GM12892 (cell line): ENCODE data around the gene S100G.
A peak's percentile ranks its signal among the peaks of the same experiment; 100 is the strongest.

Experiments used
- DNase-seq: peaks from one replicate; pipeline ENCODE4 v3.0.0; 2011; ENCODE audit not compliant: insufficient read length
- FAIRE-seq: peaks from 2 replicates; lab custom pipeline; 2011; peaks lifted over from hg19 to GRCh38; lab: Jason Lieb, UNC
- POLR2A ChIP-seq: IDR thresholded peaks from 2 replicates; pipeline ENCODE4 v1.6.1; 2011; ENCODE audit warnings: low read depth, low read length, control low read depth
- POLR2AphosphoS5 ChIP-seq: IDR thresholded peaks from 2 replicates; pipeline ENCODE4 v1.6.1; 2011; ENCODE audit warnings: low read depth, low read length, control low read depth
- TAF1 ChIP-seq: IDR thresholded peaks from 2 replicates; pipeline ENCODE4 v1.6.1; 2011; ENCODE audit warnings: low read depth, mild to moderate bottlenecking, control low read depth, low read length, borderline replicate concordance

The S100G gene

GRCh38 chrX:16654093-16654492 is 4.1 kb downstream of the S100G start:
- no peak for TF ChIP-seq POLR2AphosphoS5
- TF ChIP-seq TAF1 = no peak
- no peak for TF ChIP-seq POLR2A
- no peak for DNase-seq
- FAIRE-seq = no peak

DNA sequence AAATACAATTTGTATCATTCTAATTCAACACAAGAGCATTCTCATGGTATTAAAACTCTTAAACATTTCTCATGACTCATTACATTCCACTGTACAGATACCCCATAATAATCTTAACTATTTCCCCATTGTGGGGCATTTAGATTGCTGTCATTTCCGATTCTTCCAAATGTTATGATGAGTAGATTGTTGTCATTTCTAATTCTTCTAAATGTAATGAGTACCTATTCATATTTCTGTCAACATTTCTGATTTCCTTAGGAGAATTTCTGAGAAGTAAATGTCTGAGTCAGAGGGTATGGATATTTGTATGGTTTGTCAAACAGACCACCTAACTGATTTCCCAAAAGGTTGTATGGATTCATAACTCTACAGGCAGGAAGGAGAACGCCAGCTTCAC is 8.3 kb downstream of the S100G start:
- TF ChIP-seq TAF1 (no peak), POLR2AphosphoS5 (no peak), POLR2A (no peak)
- no peak for FAIRE-seq
- no peak for DNase-seq

- FAIRE-seq (no peak), DNase-seq (no peak)
- no peak for TF ChIP-seq POLR2A
- TF ChIP-seq POLR2AphosphoS5 = no peak
- TF ChIP-seq TAF1 = no peak
These were observed 9.4 kb downstream of the S100G start for GRCh38 chrX:16659321-16659720.

DNA sequence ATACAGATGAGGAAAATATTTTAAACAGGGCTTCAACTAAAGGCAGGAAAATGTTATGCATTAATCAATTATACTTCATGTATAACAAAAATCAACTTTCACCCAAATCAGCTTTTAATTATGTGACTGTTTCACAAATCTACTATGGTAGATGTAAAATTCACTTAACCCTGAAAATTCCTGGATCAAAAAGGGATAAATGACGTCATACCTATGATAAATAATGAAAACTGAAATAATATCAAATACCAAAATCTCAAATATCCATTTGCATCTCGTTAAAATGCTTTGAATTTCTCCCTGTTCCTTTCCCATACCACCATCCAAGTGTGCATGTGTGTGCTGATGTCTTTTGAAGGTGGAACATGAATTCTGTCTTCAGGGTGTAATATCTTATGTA is 11.5 kb downstream of the S100G start:
- DNase-seq (no peak), FAIRE-seq (peak; percentile 50)
- TF ChIP-seq POLR2A = no peak
- TF ChIP-seq TAF1 = no peak
- no peak for TF ChIP-seq POLR2AphosphoS5

- FAIRE-seq (no peak), DNase-seq (no peak)
- TF ChIP-seq POLR2A (no peak), POLR2AphosphoS5 (no peak), TAF1 (no peak)
These were observed 12.4 kb downstream of the S100G start for GRCh38 chrX:16662402-16662801.

DNA sequence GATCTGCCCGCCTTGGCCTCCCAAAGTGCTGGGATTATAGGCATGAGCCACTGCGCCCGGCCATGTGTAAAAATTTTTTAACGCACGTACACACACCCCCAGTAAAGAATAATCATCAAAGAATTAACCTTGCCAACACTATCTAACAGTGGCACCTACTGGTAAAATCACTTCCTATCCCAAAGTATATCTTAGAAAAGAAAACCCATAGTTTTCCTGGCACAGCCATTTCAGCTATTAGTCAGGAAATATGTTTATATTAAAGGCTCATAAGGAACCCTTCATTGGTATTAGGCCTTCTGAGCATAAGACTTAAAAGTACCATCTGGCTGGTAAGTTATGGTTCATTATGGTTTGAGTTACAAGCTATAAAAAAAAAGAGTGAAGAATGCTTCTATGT is 14.1 kb downstream of the S100G start:
- FAIRE-seq (no peak), DNase-seq (no peak)
- TF ChIP-seq POLR2AphosphoS5 (no peak), POLR2A (no peak), TAF1 (no peak)

DNA sequence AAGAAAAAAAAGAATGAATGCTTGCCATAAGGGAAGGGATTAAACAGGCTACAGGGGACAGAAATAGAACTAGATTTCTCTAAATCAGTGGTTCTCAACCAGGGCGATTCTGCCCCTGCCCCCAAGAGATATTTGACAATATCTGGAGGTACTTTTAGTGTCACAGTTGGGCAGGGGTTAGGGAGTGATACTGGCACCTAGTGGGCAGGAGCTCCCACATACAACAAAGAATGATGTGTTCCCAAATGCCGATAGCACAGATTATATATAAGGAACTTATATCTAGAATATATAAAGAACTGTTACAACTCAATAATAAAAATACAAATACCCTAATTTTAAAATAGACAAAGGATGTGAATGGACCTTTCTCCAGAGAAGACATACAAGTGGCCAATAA is 14.7 kb downstream of the S100G start:
- FAIRE-seq = no peak
- TF ChIP-seq POLR2A (no peak), POLR2AphosphoS5 (no peak)
- DNase-seq = no peak

DNA sequence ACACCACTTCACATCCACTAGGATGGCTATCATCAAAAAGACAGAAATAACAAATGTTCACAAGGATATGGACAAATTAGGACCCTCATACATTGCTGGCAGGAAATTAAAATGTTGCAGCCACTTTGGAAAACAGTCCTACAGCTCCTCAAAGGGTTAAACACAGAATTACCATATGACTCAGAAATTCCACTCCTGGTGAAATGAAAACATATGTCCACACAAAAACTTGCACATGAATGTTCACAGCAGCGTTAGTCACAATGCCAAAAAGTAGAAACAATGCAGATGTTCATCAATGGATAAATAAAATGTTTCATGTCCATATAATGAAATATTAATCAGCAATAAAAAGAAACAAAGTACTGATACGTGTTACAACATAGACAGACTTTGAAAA is 15.1 kb downstream of the S100G start:
- TF ChIP-seq TAF1 = no peak
- no peak for TF ChIP-seq POLR2AphosphoS5
- TF ChIP-seq POLR2A = no peak
- DNase-seq (no peak), FAIRE-seq (no peak)

DNA sequence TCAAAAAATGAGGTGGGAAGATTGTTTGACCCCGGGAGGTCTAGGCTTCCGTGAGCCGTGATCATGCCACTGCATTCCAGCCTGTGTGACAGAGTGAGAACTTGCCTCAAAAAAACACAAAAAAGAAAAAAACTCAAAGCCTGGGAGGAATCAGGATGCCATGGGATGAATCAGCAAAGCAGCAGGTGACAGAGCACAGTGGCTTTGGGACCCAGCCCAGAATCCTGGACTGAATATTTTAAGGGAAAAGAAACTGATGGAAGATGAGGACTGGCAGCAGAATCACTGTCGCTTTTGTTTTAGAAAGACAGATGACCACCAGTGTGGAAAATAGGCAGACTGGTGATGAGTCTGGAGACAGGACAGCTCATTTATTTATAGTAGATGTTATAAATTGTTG is 16.6 kb downstream of the S100G start:
- no peak for TF ChIP-seq POLR2A
- TF ChIP-seq POLR2AphosphoS5 = no peak
- TF ChIP-seq TAF1 = no peak
- FAIRE-seq (no peak), DNase-seq (no peak)

DNA sequence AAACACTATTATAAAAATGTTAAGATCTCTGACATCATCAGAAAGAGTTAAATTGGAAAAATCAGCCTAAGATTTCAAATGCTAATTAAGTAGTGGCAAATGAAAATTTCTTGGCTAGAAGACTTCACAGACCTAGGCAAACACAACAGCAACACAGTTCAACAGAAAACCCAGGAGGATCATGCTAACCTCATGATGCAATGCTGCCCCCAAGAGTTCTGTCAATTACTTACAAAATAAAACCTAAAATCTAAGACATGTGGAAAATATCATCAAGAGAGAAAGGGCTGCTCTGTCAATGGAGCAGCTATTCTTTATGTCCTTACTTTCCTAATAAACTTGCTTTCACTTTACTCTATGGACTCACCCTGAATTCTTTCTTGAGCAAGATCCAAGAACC is 21.0 kb downstream of the S100G start:
- TF ChIP-seq POLR2A = no peak
- no peak for TF ChIP-seq TAF1
- TF ChIP-seq POLR2AphosphoS5 = no peak
- DNase-seq (peak; percentile 19), FAIRE-seq (no peak)

DNA sequence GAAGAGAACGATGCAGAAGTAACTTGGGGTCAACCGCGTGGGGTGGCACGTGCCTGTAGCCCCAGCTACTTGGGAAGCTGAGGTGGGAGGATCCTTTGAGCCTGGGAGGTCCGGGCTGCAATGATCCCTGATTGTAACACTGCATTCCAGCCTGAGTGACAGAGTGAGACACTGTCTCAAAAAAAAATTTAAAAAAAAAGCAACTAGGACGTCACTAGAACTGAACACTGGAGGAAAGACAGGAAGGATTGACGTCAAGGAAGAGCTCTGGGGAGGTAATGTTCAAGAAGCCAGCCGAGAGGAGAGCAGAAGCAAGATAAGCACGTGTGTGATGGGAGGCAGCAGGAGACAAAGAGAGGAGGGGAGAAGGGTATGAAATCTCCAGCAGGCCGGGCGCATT is 28.7 kb downstream of the S100G start:
- no peak for DNase-seq
- TF ChIP-seq POLR2A = no peak
- no peak for TF ChIP-seq TAF1
- no peak for TF ChIP-seq POLR2AphosphoS5
- no peak for FAIRE-seq

DNA sequence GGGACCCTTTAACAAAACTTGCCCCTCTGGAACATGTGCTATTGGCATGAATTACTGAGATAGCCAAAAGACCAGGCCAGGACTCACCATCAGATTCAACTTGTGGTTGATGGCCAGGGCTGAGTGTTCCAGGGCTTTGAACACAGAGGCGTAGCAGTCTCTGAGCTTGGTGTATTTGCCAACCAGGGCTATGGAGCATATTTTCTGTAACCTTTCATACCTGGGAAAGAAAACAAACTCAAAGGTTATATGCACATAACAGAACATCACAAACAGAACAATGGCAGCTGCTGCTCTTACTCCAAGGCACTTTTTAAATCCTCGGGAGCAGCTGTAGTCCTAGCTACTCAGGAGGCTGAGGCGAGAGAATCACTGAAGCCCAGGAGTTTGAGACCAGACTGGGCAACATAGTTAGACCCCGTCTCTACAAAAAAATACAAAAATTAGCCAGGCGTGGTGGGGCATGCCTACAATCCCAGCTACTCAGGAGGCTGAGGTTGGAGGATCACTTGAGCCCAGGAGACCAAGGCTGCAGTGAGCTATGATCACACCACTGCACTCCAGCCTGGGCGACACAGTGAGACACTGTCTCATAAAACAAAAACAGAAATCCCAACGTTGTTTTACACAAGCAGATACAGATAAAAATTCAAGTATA is 33.2 kb downstream of the S100G start:
- DNase-seq = no peak
- no peak for TF ChIP-seq TAF1
- no peak for TF ChIP-seq POLR2AphosphoS5
- TF ChIP-seq POLR2A = no peak
- FAIRE-seq = no peak
